GM18861 (cell line): Measurements from ENCODE around the gene MLX.
"Not testable (repeated sequence)": the region's sequence is repeated elsewhere in the genome, so short reads cannot be mapped to it uniquely, and the experiment has no call there.

Experiments
- ATAC-seq: cut with Tn5 transposase; IDR thresholded peaks from one replicate; pipeline ENCODE4 v1.9.1; 2021; ENCODE audit not compliant: unreplicated experiment

MLX gene

GRCh38 chr17:42577532-42578281 lies 10.8 kb downstream of the MLX start, which contains the start of gene PSMC3IP:
Gene PSMC3IP, minus strand, starts transcription at chr17:42577729. Its CDS starts 43 bp downstream, at chr17:42577686.
- ATAC-seq = peak; percentile 52

GRCh38 chr17:42578282-42578869 lies 11.5 kb downstream of the MLX start:
- ATAC-seq = no peak

- ATAC-seq = no peak
Observed at GRCh38 chr17:42579794-42580551, 13.1 kb downstream of the MLX start.

- ATAC-seq = no peak
Observed at GRCh38 chr17:42581744-42582270, 14.9 kb downstream of the MLX start.

GRCh38 chr17:42584880-42585279 lies 18.0 kb downstream of the MLX start:
- ATAC-seq = no peak

- no peak for ATAC-seq
Observed at GRCh38 chr17:42585353-42585752, 18.5 kb downstream of the MLX start.

- ATAC-seq = peak; percentile 60
Observed at GRCh38 chr17:42586514-42587230, 19.8 kb downstream of the MLX start.

- ATAC-seq = no peak
Observed at GRCh38 chr17:42590886-42591285, 24.0 kb downstream of the MLX start.

- no peak for ATAC-seq
Observed at GRCh38 chr17:42591411-42591810, 24.5 kb downstream of the MLX start.

- ATAC-seq = no peak
Observed at GRCh38 chr17:42596386-42596785, 29.5 kb downstream of the MLX start.

- ATAC-seq = no peak
Observed at GRCh38 chr17:42598905-42599304, 32.0 kb downstream of the MLX start.

- ATAC-seq = no peak
Observed at GRCh38 chr17:42603318-42603717, 36.4 kb downstream of the MLX start.

GRCh38 chr17:42607769-42608168 lies 40.9 kb downstream of the MLX start:
- no peak for ATAC-seq

GRCh38 chr17:42608305-42609181 lies 41.6 kb downstream of the MLX start:
- ATAC-seq = no peak

- peak; percentile 86 for ATAC-seq
Observed at GRCh38 chr17:42609182-42609813, 42.4 kb downstream of the MLX start, which contains the start of the genes RETREG3 and TUBG1. Gene RETREG3, minus strand, starts transcription at chr17:42609374. Its CDS starts 50 bp downstream, at chr17:42609324. Gene TUBG1, plus strand, starts transcription at chr17:42609683. Its CDS starts 55 bp downstream, at chr17:42609738.

- not testable (repeated sequence) for ATAC-seq
Observed at GRCh38 chr17:42609814-42610801, 43.2 kb downstream of the MLX start.

GRCh38 chr17:42612013-42612412 lies 45.1 kb downstream of the MLX start:
- no peak for ATAC-seq

GRCh38 chr17:42613699-42614295 lies 46.9 kb downstream of the MLX start:
- ATAC-seq = no peak
